ENCODE measurements around the gene TMPRSS11B. TPM values are rescaled to one million over a fixed set of nuclear protein-coding genes. Genes with fewer than 3 reads are reported as not detected.

TMPRSS11B gene, protein sequence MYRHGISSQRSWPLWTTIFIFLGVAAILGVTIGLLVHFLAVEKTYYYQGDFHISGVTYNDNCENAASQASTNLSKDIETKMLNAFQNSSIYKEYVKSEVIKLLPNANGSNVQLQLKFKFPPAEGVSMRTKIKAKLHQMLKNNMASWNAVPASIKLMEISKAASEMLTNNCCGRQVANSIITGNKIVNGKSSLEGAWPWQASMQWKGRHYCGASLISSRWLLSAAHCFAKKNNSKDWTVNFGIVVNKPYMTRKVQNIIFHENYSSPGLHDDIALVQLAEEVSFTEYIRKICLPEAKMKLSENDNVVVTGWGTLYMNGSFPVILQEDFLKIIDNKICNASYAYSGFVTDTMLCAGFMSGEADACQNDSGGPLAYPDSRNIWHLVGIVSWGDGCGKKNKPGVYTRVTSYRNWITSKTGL
- not detected in 2 replicates for total RNA-seq

DNA sequence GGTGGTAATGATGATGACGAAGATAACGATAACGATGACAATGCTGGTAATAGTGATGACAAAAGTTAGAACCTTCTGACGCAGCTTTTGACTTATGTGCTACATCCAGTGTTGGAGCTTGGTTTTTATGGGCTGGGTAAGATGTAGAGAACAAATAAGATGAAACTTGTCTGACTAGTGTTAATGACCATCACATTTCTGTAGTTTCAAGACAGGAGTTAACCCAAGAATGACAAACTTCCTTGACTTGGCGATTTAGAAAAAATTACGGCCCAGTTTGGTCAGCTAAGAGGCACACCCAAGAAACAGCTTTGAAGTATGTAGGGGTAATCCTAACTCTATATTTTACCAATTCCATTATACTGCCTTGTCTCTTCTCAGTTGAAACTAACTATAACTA, at the start of gene TMPRSS11B:
Gene TMPRSS11B (minus strand): TSS at position 101 of the 400 bp plus-strand sequence. CDS start 136 bp downstream, outside the sequence.

Other genes with a start within 250 kb of the TMPRSS11B start
- not detected in 2 replicates for gene TMPRSS11F, start 115.8 kb downstream of the TMPRSS11B start, total RNA-seq
- gene YTHDC1, start 104.4 kb upstream of the TMPRSS11B start, total RNA-seq: 27.7 and 31.4 TPM in 2 replicates
- gene TMPRSS11E, start 201.8 kb upstream of the TMPRSS11B start, total RNA-seq: not detected in 2 replicates

Data from myometrial cell (primary cell).